Stimulated activated CD4-positive, alpha-beta T cell treated with anti-CD3 and anti-CD28 coated beads, Interleukin-1b, Interleukin-23, amount 100 ng/mL, for 24 hours (primary cell): Measurements from ENCODE around the gene PIK3C2G.
"Not testable (repeated sequence)": the region's sequence is repeated elsewhere in the genome, so short reads cannot be mapped to it uniquely, and the experiment has no call there.

Source experiments
- DNase-seq, 4 experiments: peaks; one replicate each; pipeline ENCODE4 v3.0.0-alpha.2; 2020; ENCODE audit warnings: low read depth in 4 of 4, low spot score in 1 of 4

Gene PIK3C2G

DNA sequence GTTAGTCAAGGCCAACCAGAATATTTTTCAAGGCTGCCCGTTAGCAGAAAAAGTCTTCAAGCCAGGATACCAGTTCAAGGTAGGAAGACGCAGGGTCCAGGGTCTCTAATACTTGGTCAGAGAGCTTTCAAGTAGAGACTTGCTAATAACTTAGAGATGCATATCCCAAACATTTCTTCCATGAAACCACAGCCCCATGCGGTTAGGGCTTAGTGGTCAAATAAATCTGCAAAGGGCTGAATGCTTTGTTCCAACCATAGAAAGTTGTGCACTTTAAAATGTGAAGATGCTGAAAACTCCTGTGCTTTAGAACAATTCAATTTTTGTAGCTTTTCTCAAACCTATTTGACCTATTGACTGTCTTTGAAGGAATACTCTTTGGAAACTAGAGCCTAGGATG lies 208.9 kb downstream of the PIK3C2G start:
- no peak for DNase-seq

DNA sequence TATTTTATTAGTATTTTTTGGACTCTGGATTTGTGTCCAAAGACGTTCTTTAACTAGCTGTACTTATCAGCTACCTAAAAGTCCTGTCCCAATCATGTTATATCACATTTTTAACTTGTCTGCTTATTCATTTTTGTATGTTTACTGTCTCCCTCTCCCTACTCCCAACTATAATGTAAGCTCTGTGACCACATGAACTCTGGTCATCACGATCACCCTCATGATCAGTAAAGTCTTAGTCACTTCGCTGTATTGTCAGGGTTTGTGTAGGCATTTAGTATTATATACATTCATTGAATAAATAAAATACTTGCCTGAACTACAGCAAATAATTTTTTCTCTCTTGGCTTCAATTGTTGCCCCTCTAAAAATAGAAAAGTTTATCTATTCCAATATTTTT lies 211.0 kb downstream of the PIK3C2G start:
- no peak for DNase-seq

DNA sequence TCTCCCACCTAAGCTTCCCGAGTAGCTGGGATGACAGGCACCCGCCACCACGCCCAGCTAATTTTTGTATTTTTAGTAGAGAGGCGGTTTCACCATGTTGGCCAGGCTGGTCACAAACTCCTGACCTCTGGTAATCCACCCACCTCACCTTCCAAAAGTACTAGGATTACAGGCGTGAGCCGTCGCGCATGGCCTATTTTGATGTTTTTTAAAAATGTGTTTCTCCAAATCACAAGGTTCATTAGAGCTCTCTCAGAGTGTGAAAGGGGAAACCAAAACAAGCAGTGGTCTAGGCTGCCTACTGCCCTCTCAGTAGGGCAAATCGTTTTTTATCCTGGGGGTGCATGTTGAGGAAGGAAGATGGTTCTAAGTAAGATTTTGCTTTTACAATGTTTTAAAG lies 211.5 kb downstream of the PIK3C2G start:
- no peak for DNase-seq

DNA sequence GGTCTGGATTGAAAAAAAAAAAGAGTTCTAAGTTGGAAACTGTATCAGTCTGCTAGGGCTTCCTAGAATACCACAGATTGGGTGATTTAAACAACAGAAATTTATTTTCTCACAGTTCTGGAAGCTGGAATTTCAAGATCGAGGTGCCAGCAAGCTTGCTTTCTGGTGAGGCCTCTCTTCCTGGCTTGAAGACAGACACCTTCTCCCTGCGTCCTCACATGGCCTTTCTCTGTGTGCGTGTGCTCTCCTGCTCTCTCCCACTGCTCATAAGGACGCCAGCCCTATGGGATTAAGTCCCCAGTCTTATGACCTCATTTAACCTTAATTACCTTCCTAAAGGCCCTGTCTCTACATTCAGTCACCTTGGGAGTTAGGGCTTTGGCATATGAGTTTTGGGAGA lies 215.5 kb downstream of the PIK3C2G start:
- no peak for DNase-seq

DNA sequence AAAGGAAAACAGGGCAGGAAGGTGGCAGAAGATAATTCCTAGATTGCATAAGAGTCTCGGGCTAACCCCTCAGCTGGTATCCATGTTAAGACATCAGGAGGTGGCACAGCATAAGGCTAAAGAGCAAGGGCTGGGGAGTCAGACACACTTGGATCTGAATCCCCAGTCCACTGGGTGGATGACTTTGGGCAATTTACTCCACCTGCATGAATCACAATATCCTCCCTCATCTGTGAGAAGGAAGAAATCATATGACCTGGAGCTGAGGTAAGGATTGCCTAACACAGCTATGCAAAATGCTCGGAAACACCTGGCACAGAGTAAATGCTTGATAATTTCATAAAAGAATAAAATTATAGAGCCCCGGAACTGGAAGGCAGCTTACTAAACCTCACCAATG lies 217.9 kb downstream of the PIK3C2G start:
- no peak for DNase-seq

DNA sequence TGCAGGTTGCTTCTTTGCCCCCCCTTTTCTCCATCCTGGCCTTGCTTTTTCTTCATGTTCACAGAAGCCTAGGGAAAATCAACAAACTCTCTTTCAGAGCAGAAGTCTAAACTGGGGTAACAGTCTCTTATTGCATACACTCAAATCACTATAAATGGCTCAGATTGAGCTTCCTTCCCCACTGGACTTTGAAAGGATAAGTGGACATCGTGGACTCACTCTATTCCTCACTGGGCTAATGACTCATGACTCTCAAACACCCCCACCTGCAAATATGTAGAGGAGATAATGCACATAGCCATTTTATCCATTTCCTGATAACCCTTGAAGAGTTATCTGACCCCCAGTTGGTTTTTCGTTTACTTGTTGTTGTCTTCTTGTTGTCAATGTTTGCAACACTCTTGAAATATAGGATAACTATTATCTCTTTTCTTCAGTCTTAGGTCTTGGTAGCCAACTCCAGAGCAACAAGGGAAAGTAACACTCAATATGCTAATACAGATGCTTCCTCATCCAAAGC lies 221.3 kb downstream of the PIK3C2G start:
- no peak for DNase-seq

DNA sequence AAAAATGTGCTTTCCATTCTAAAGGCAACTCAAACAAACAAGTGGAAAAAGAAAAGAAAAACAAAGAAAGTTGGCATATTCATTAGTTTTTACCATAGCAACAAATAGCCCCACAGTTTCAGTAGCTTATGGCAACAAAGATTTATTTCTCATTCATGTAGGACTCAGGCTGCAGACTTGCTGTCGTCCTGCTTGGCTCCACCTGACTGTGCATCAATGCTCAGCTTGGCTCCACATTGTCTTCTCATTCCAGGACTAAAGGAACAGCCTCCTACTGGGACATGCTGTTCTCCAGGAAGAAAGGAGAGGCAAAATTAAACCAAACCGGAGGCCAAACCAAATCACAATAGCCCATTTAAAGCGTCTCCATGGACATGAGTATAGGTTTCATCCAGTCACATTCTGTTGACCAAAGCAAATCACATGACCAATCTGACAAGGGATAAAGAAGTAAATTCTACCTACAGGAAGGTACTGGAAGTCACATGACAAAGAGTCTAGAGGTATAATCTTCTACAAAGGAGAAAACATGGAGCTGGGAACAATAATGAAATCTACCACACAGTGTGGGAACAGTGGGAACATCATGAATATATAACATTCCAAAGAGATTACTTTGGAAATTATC lies 222.5 kb downstream of the PIK3C2G start:
- DNase-seq, result no peak

DNA sequence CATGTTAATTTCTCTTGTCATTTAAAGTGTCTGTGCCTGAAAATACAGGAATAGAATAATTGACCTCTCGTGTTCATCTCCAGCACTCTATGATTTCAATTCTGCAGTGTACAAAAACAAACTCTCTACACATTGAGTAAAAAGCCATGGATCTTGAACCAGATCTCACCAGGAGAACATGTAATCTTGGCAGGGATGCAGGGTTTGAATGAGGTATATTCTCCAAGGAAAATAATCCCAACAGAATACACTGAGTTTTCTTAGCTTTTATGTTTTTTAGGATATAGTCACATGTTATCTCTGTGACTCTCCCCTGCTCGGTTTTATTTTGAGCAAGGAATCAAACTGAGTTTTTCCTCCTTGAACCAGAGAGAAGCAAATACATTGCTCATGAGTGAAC lies 224.7 kb downstream of the PIK3C2G start:
- DNase-seq, result no peak

DNA sequence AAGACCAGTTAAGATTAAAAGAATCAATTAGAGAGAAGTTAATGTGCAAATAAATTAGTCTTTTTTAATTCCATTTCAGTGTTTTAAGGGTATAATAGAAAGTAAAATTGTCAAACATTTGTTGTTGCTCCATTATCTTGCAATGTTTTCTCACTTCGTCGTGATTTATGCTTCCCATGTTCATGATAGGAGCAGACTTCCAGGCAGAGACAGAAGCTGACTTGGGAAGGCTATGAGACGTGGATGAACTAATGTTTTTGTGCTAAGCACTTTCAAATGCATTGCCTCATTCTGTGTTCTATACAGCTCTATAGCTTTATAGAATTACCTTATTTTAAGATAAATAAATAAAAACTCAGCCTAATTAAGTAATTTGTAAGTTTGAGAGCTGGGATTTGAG lies 226.2 kb downstream of the PIK3C2G start:
- no peak for DNase-seq

DNA sequence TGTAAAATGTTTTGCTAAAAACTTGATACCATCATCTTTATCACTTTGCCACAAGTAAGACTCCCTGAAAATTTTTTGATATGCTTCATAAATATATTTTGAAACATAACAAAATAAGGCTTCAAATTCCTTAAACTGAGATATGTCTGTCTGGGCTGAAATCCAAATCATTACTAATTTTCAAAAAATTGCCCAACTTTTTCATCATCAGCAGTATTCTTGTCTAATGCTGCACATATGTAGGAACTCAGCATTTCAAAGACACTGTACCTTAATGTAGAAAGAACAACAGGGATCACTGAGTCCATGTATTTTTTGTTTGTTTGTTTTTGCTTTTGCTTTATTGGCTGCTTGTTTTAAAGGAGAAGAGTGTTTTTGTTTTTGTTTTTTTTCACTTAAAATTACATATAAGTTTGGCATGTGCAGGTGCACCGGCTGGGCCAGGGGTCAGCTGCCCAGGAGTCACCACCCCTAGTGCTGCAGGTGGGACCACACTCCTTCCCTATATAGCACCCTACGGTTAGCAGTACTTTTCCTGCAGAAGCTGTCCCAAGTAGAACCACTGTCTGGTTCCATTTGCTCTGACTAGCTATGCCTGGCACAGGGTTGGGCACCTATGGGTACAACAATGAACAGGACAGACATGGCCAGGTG lies 231.2 kb downstream of the PIK3C2G start:
- DNase-seq, result no peak

DNA sequence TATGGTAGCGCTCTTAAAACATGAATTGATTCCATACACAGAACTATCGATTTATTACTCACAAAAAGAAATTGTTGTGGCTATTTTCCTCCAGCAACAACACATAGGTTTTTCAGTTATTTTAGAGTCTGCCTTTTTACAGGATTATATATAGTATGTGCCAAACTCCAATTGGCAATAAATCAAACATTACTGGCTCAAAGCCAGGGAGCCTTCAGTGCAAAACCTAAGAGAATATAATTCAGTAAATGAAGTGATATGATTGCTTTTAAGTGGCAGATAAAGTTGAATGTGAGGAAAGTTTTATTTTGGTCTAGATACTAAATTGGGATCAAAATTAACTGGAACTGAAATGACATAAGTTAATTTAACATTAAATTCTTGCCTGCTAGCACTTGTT lies 234.8 kb downstream of the PIK3C2G start:
- DNase-seq, result no peak

DNA sequence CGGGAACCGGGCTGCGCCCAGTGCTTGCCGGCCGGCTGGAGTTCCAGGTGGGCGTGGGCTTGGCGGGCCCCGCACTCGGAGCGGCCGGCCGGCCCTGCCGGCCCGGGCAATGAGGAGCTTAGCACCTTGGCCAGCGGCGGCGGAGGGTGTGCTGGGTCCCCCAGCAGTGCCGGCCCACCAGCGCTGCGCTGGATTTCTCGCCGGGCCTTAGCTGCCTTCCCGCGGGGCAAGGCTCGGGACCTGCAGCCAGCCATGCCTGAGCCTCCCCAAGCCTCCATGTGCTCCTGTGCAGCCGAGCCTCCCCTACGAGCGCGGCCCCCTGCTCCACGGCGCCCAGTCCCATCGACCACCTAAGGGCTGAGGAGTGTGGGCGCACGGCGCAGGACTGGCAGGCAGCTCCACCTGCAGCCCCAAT lies 238.8 kb downstream of the PIK3C2G start:
- DNase-seq, result not testable (repeated sequence)

DNA sequence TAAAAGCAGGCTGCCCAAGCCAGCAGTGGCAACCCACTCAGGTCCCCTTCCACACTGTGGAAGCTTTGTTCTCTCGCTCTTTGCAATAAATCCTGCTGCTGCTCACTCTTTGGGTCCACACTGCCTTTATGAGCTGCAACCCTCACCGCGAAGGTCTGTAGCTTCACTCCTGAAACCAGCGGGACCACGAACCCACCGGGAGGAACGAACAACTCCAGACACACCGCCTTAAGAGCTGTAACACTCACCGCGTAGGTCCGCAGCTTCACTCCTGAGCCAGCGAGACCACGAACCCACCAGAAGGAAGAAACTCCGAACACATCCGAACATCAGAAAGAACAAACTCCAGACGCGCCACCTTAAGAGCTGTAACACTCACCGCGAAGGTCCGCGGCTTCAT lies 239.4 kb downstream of the PIK3C2G start:
- not testable (repeated sequence) for DNase-seq

DNA sequence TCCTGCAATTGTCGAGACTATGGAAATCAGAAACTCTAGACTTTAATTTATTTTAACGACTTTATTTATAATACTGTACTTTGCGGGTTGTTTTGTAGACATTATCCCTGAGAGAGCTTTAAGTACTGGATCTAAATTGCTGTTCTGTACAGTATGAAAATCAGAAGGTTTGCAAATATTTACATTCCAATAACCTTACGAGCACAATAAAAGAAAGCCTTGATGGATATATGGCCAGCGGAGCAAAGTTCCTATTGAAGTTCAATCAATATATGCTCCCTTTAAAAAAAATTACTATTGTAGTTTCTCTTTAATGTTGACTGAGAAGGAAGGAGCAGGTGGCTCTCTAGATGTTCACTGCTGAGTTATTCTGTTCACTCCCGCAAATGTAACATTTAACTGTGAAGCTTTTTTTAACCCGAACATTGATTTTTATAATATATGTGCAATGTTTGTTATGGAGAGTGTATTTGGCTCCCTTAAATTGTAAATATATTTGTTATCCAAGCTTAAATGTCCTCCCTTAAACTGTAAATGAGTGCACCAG lies 241.2 kb downstream of the PIK3C2G start:
- no peak for DNase-seq

DNA sequence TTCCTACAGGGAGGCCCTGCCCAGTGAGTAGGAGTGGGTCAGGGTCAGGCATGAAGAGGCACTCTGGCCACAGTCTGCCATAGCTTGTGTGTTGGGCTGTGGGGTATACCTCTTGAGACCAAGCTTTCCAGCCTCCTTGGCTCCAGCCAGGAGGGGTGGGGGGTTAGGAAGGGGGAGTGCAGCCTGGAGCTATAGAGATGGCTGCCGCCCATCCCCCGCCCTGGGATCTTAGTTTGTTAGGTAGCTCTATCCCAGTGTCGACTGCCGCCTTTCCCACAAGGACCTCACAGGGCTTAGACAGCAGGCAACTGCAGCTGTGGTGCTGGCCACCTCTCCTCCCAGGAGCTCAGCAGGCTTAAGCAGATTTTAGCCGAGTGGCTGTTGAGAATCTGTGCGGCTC lies 260.1 kb downstream of the PIK3C2G start:
- no peak for DNase-seq

DNA sequence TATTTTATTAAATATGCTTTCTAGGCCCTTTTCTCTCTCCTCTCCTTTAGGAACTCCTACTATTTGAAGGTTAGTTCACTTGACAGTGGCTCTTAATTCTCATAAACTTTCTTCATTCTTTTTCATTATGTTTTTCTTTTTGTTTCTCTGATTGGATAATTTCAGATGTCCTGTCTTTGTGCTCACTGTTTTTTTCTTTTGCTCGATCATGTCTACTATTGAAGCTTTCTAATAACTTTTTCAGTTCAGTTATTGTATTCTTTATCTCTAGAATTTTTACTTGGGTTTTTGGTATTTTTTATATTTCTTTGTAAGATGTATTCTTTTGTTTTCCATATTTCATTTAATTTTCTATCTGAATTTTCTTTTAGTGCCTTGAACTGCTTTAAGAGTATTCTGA lies 261.5 kb downstream of the PIK3C2G start:
- no peak for DNase-seq

DNA sequence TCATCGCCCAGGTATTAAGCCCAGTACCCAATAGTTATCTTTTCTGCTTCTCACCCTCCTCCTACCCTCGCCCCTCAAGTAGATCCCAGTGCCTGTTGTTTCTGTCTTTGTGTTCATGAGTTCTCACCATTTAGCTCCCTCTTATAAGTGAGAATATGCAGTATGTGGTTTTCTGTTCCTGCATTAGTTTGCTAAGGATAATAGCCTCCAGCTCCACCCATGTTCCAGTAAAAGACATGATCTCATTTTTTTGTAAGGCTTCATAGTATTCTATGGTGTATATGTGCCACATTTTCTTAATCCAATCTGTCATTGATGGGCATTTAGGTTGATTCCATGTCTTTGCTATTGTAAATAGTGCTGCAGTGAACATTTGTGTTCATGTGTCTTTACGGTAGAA lies 281.2 kb downstream of the PIK3C2G start:
- DNase-seq, result not testable (repeated sequence)

DNA sequence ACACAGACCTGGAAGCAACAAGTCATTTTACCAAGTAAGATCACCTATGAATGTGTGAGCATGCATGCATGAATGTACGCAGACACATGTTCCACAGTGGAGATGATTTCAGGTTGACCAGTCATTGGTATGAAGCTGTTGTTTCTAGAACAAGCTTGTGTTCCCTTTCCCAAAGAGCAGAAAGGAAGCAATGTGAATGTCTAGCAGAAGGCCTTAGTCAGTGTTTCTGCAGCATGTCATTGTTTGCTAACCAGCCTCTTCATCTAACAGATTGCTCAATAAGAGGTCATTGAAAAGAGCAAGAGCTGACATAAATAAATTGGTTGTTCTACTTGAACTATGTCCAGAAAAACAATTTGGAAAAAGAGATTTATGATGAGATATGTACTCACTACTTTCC lies 285.1 kb downstream of the PIK3C2G start:
- DNase-seq, result no peak

DNA sequence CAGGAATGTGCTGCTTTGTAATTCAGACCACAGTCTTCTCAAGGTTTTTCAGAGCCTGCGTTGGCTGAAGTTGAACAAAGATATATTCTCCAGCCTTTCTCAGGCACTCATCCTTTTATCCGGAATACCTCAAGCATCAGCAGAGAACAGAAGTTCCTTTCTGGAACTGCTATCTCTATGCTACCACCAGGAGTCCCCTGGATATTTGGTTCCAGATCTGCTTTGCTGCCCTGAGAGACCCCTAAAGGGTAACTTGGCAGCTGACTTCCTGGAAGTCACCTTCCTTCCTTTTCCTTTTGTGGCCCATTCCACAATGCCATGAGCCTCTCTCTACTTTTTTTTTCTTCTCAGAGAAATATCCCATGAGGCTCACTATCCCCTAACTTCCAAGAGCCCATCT lies 288.3 kb downstream of the PIK3C2G start:
- DNase-seq, result no peak

DNA sequence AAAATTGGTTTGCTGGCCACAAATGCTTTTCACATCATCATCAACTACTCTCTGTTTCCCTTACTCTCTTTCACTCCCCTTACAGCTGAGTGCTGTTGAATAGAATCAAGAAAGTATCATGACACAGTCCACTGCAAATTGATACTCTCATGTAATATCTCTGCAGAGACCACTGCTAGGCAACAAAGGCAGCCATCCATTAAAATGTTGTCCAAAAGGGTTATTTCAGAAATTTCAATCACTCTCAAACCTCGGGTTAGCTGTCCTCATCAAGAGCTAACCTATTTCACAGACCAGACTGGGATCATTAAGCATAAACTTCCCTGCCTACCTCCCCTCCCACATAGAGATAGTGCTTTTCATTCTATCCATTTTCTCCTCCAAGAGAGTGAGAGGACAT lies 289.8 kb downstream of the PIK3C2G start:
- DNase-seq, result no peak

DNA sequence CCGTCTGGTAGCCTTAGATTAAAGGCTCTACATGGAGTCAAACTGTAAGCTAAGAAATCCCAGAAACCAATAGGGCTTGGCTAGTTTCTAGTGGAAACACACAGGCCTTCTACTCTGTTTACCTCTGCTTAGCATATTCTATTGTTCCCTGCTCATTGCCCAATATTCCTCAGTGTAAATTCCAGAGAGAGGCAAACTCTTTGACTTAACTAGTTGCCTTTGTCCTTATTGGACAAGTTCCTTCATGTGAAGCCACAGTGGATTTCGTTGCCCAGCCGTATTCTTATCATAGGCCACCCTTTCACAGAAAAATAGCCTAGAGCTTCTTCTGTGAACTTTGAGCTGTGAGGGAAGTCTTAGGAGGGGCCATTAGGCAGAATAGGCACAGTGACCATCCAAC lies 290.4 kb downstream of the PIK3C2G start:
- DNase-seq, result no peak

DNA sequence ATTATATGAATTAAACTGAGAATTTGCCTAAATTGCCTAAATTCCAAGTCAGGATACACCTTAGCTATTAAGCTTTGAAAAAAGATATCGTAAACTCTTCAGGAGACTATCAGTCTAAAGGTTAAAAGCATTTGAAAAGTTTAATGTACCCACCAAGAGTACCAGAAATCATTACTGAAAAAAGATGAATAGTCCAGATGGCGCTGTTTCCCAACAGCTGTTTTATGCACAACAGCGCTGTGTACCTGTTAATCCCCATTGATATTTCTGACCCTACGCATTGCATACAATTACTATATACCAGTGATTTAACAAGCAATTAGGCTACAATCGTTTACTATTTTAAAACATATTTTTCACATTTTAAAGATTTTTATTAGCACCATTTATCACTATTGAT lies 291.5 kb downstream of the PIK3C2G start:
- no peak for DNase-seq

DNA sequence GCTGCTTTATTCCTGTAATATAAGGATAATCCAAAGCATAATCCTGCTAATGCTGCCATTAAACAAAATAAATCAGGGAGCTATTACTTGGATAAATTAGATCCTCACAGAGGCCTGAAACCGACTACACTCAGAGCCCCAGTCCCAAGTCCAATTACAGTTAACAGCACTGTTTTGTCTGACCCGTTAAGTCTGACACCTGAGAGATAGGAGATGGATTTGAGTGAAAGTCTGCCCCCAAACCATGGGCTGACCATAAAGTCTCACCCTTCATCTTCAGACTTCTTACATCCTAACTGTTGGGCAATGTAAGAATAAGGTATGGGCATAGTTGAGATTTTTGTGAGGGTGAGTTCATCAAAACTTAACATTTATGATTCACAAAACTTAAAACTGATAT lies 294.8 kb downstream of the PIK3C2G start:
- no peak for DNase-seq
